Stomach smooth muscle (tissue), 2 donors: ENCODE data around the gene AP1AR.
A peak's percentile ranks its signal among the peaks of the same experiment; 100 is the strongest.
"Not testable (repeated sequence)": the region's sequence is repeated elsewhere in the genome, so short reads cannot be mapped to it uniquely, and the experiment has no call there.

Experiments
- H3K27ac ChIP-seq: one replicate; pipeline ENCODE4 v1.7.0; 2013; ENCODE audit warnings: mild to moderate bottlenecking, low read length, inconsistent platforms
- H3K27me3 ChIP-seq, 2 donors: one replicate each; pipeline ENCODE4 v1.7.0; 2013; ENCODE audit warnings: low read length in 2 of 2; ENCODE audit not compliant: insufficient read depth in 2 of 2, control insufficient read depth in 1 of 2
- H3K36me3 ChIP-seq, 2 donors: one replicate each; pipeline ENCODE4 v1.7.0; 2013; ENCODE audit warnings: low read length in 2 of 2; ENCODE audit not compliant: control insufficient read depth in 2 of 2, insufficient read depth in 2 of 2
- H3K4me1 ChIP-seq: one replicate; pipeline ENCODE4 v1.7.0; 2013; ENCODE audit warnings: low read length; ENCODE audit not compliant: control insufficient read depth, insufficient read depth
- H3K4me3 ChIP-seq, 2 donors: one replicate each; pipeline ENCODE4 v1.7.0; 2013; ENCODE audit warnings: low read length in 2 of 2
- H3K9ac ChIP-seq, 2 donors: one replicate each; pipeline ENCODE4 v1.7.0; 2013; ENCODE audit warnings: low read length in 2 of 2, mild to moderate bottlenecking in 1 of 2
- H3K9me3 ChIP-seq, 2 donors: one replicate each; pipeline ENCODE4 v1.7.0; 2013; ENCODE audit warnings: low read length in 2 of 2; ENCODE audit not compliant: control insufficient read depth in 2 of 2
- donor health status: healthy.
- donor health status: Pancreatic carcinoma.

Gene AP1AR

DNA sequence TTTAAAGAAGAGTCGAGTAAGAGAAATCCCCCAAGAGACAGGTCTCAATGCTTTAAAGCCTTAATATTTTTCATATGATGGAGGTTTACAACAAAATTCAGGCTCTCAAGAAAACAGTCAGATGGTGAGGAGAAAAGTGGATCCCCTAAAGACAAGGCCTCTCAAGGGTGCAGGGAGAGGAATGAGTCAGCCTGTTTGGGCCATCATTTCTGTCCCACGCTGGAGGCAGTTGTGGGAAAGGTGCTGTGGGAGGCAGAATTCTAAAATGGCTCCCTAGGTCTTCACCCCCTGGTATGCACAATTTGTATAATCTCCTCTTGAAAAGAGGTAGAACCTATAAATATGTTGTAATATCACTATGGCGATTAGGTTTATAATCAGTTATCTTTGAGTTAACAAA lies 58.8 kb downstream of the AP1AR start:
- H3K36me3 ChIP-seq, result no peaks in the 10 kb centered on the region
- no peak overlapping the region for H3K9ac ChIP-seq
- H3K4me3 ChIP-seq, result no peak overlapping the region
- no peaks in the 10 kb centered on the region for H3K9me3 ChIP-seq
- H3K27me3 ChIP-seq, result no peaks in the 10 kb centered on the region
- H3K4me1 ChIP-seq, result peaks cover 6% of the 10 kb centered on the region
- H3K27ac ChIP-seq, result no peak overlapping the region

DNA sequence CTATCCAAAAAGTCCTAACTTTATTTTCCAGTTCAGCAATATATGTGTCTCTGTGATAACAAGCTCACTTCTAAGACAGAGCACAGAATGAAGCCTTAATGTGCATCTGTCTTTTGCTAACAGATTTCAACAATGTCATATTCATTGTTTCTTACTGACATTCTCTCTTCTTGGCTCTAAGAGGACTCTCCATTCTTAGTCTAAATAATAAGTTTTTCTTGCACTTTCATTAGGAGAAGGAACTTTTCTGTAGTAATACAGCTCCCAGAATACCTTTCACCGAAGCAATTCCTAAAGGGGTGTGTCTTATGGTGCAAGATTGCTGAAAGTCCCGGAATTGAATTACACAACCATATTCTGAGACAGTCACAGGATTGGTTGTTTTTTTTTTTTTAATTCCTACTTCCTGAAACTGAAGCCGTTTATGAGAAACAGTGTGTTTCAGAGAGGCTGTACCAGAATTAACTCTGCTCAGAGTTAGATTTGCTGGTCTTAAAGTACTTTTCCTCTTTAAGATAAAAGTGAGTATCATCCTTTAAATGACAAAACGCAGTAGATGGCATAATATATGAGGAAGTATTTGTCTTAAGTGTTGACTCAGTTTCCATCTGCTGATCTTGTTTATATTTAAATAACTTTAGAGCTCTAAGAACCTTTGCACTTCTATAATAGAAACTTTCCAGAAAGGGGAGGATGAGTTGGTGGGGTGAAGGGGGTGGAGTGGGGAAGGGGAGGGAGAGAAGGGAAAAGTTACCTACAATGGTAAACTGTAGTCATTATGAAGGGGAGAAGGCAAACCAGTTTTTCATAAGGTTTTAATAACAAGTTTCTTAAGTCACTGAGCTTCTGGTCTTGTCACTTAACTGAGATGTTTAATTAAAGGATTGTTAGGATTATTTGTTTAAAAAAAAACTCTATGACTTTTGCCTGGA lies 65.6 kb downstream of the AP1AR start, which contains the start of gene ALPK1:
TSS of gene ALPK1 (plus strand) at position 421 of the 932 bp plus-strand sequence.
- Histone ChIP-seq H3K4me1 (no peaks in the 10 kb centered on the region), H3K4me3 (peak within 1 kb of the TSS; percentile 45 to 52), H3K9ac (peak within 1 kb of the TSS; percentile 13 to 59), H3K27me3 (no peaks in the 10 kb centered on the region), H3K36me3 (peaks cover 0 to 1% of the 10 kb centered on the region in 2 donors), H3K9me3 (no peaks in the 10 kb centered on the region), H3K27ac (no peak within 1 kb of the TSS)

DNA sequence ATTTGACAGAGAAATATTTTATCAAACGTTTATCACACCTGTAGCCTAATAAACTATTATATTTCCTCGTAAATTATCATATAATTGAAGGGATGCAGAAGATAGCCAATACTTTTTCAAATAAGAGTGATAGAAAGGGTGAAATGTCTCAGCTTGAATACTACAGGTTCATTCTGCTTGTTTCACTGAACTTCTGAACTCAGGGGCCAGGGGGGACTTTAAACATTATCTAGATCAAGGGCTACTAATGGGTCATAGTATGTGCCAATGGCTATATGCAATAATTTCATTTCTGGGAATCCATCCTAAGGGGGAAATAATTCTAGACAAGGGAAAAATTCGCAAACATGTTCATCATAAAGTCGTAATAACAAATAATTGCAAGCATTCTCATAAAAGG lies 68.1 kb downstream of the AP1AR start:
- Histone ChIP-seq H3K36me3 (peaks cover 3 to 4% of the 10 kb centered on the region in 2 donors), H3K4me3 (no peak overlapping the region), H3K27me3 (no peaks in the 10 kb centered on the region), H3K4me1 (no peaks in the 10 kb centered on the region), H3K9ac (no peak overlapping the region), H3K9me3 (no peaks in the 10 kb centered on the region), H3K27ac (no peak overlapping the region)

DNA sequence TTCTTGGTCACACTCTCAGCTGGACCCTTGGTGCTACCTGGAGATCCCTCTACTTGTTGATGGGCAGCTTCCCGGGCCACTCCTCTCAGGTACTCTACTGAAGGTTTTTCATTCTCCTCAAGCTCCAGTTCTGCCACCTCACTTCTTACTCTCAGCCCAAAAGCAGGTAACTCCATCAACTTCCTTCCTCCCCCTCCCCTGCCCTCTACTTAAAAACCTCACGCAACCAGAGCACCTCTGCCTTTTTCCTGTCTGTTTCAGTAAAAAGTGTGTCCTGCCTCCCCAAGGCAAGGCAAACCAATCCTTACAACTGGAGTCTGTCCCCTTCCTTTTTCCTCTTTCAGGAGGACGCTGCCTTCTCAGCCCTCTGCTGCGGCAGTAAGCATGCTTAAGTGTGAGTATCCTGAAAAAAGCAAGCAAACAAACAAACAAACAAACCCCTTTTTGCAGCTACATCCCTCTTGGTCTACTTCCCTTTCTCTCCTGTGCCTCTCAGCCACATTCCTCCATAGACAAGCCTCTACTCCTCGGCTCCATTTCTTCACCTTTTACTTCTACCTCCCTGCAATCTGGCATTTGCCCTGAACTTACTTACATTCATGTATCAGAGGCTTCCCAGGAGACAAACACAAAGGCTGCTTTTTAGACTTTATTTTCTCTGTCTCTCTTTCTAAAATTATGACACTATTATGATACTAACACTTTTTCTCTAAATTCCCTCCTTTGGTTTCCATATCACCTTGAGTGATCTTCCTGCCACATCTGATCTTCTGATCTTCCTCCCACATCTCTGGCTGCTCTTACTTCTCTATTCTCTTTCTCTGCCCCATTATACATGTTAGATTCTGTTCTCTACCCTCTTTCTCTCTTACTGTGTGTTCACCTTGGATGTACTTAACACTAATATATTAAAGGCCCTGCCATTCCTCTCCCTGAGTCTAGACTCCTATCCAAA lies 71.0 kb downstream of the AP1AR start:
- no peak overlapping the region for H3K4me3 ChIP-seq
- no peak overlapping the region for H3K27ac ChIP-seq
- H3K9me3 ChIP-seq, result no peaks in the 10 kb centered on the region
- H3K4me1 ChIP-seq, result no peaks in the 10 kb centered on the region
- peaks cover 3 to 4% of the 10 kb centered on the region in 2 donors for H3K36me3 ChIP-seq
- H3K27me3 ChIP-seq, result no peaks in the 10 kb centered on the region
- no peak overlapping the region for H3K9ac ChIP-seq

DNA sequence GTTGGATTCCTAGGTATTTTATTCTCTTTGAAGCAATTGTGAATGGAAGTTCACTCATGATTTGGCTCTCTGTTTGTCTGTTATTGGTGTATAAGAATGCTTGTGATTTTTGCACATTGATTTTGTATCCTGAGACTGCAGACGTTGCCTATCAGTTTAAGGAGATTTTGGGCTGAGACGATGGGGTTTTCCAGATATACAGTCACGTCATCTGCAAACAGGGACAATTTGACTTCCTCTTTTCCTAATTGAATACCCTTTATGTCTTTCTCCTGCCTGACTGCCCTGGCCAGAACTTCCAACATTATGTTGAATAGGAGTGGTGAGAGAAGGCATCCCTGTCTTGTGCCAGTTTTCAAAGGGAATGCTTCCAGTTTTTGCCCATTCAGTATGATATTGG lies 73.9 kb downstream of the AP1AR start:
- H3K27ac ChIP-seq, H3K9ac ChIP-seq, H3K4me3 ChIP-seq, H3K27me3 ChIP-seq, H3K9me3 ChIP-seq, H3K36me3 ChIP-seq, H3K4me1 ChIP-seq: not testable (repeated sequence)

DNA sequence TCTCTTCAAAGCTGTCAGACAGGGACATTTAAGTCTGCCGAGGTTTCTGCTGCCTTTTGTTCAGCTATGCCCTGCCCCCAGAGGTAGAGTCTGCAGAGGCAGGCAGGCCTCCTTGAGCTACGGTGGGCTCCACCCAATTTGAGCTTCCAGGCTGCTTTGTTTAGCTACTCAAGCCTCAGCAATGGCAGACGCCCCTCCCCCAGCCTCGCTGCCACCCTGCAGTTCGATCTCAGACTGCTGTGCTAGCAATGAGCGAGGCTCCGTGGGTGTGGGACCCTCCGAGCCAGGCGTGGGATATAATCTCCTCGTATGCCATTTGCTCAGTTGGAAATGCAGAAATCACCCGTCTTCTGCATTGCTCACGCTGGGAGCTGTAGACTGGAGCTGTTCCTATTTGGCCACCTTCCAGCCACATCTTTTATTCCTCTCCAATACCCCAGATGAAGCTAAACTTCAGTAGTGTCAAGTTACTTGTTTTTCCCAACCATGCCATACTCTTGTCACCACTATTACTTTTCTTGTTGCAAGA lies 77.7 kb downstream of the AP1AR start:
- not testable (repeated sequence) for H3K4me1 ChIP-seq, H3K27me3 ChIP-seq, H3K9ac ChIP-seq, H3K36me3 ChIP-seq, H3K9me3 ChIP-seq, H3K27ac ChIP-seq
- H3K4me3 ChIP-seq, result peak overlapping the region in 1 of 2 donors; percentile 59

DNA sequence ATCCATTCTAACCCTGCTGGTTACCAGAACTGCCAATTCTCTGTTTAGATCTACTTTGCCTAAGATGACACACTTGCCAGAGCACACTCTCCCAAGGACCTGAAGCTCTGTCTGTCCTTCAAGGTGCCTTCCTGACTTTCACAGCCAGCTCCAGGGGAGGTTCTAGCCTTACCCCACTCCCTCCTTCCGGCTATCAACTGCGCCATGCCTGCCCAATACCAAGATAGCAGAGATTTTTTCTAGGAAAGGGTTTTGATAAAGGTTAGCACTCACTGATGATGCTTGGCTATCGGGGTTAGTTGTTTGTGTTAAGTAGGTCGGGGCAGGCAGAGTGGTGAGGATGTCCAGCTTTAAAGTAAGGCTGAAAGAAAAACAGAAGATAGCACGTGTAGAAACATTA lies 79.9 kb downstream of the AP1AR start:
- Histone ChIP-seq H3K27ac (no peak overlapping the region), H3K4me1 (peaks cover 2% of the 10 kb centered on the region), H3K36me3 (no peaks in the 10 kb centered on the region)

DNA sequence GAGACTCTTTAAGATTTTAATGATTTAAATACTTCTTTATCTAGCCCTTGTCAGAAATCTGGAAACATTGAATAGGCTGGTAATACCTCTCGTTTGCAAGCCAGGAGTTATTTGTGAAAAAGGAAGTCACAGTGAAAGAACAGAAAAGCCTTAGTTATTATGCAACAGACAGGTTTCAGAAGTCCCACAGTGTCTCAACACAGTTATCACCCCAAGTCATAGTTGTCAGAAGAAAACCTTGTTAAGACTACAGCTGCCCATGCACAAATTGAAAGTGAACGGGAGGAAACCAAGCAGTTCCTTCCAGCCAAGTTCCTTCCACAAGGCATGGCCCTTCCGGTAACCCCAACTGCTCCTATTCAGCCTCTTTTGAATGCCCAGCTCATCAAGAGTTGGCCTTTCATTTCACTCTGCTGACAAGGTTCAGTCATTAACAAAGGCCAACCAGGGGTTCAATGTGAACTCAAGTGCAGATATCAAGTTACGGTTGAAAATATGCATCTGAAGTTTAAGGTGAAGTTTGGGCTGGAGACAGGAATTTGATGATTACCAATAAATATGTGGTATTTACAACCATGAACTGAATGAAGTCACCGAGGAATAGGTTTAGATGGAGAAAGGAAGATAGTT lies 81.1 kb downstream of the AP1AR start:
- Histone ChIP-seq H3K4me3 (no peak overlapping the region), H3K27me3 (no peaks in the 10 kb centered on the region), H3K9me3 (no peaks in the 10 kb centered on the region), H3K27ac (no peak overlapping the region), H3K36me3 (no peaks in the 10 kb centered on the region), H3K9ac (no peak overlapping the region), H3K4me1 (peaks cover 2% of the 10 kb centered on the region)

More for the DNA sequence above, 79.9 kb downstream of the AP1AR start:
- Histone ChIP-seq H3K9me3 (no peaks in the 10 kb centered on the region), H3K27me3 (no peaks in the 10 kb centered on the region), H3K9ac (no peak overlapping the region), H3K4me3 (no peak overlapping the region)

DNA sequence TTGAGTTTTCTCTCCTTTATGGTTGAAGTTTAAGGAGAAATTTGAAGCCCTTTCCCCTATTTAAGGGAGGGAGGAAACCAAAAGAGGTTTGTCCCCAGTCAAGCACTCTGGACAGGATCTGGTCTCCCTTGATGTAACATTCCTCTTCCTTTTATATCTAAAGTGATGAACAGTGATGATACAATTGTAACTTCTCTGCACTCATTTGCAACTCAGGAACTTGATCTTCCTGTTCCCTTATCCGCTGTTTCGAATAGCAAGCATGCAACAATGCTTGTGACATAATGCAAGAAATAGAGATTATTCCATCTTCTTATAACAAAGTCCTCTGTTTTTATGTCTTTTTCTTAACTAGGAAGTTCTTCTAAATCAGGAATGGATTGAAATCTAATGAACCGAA lies 83.9 kb downstream of the AP1AR start:
- Histone ChIP-seq H3K27ac (no peak overlapping the region), H3K4me3 (no peak overlapping the region), H3K36me3 (no peaks in the 10 kb centered on the region), H3K4me1 (no peaks in the 10 kb centered on the region), H3K9me3 (no peaks in the 10 kb centered on the region), H3K27me3 (no peaks in the 10 kb centered on the region), H3K9ac (no peak overlapping the region)

DNA sequence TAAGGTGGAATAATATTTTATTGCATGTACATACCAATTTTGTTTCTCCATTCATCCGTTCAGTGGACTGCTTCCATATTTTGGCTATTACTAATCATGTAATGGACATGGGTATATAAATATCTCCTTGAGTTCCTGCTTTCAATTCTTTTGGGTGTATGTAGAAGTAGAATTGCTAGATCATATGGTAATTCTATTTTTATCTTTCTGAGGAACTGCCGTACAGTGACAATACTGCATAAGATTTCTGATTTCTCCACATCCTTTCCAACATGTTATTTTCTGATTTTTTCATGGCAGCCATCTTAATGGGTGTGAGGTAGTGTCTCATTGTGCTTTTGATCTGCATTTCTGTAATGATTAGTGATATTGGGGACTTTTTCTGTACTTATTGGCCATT lies 84.8 kb downstream of the AP1AR start:
- Histone ChIP-seq H3K9me3 (no peaks in the 10 kb centered on the region), H3K9ac (no peak overlapping the region), H3K4me3 (no peak overlapping the region), H3K4me1 (no peaks in the 10 kb centered on the region), H3K27me3 (no peaks in the 10 kb centered on the region), H3K27ac (no peak overlapping the region), H3K36me3 (no peaks in the 10 kb centered on the region)
